ENCODE measurements around the gene PPM1A. TPM values are rescaled to one million over a fixed set of nuclear protein-coding genes. Genes with fewer than 3 reads are reported as not detected.

The PPM1A gene
- polyA plus RNA-seq: 46.5 TPM
- long read RNA-seq, donor 1, full-length matches to known transcripts: 5 of 5 reads
- long read RNA-seq, donor 1, partial matches to known transcripts: 0 of 5 reads
- long read RNA-seq, donor 1, other reads (novel, unspliced or antisense): 0 of 5 reads
- long read RNA-seq, donor 2, full-length matches to known transcripts: 10 of 10 reads
- long read RNA-seq, donor 2, partial matches to known transcripts: 0 of 10 reads
- long read RNA-seq, donor 2, other reads (novel, unspliced or antisense): 0 of 10 reads
- long read RNA-seq, donor 3: 0 reads
- long read RNA-seq, donor 4, full-length matches to known transcripts: 2 of 2 reads
- long read RNA-seq, donor 4, partial matches to known transcripts: 0 of 2 reads
- long read RNA-seq, donor 4, other reads (novel, unspliced or antisense): 0 of 2 reads
- long read RNA-seq, donor 5, full-length matches to known transcripts: 2 of 2 reads
- long read RNA-seq, donor 5, partial matches to known transcripts: 0 of 2 reads
- long read RNA-seq, donor 5, other reads (novel, unspliced or antisense): 0 of 2 reads
- long read RNA-seq, donor 6, full-length matches to known transcripts: 5 of 5 reads
- long read RNA-seq, donor 6, partial matches to known transcripts: 0 of 5 reads
- long read RNA-seq, donor 6, other reads (novel, unspliced or antisense): 0 of 5 reads
- long read RNA-seq, donor 7, full-length matches to known transcripts: 5 of 5 reads
- long read RNA-seq, donor 7, partial matches to known transcripts: 0 of 5 reads
- long read RNA-seq, donor 7, other reads (novel, unspliced or antisense): 0 of 5 reads
- long read RNA-seq, donor 8, full-length matches to known transcripts: 7 of 18 reads
- long read RNA-seq, donor 8, partial matches to known transcripts: 11 of 18 reads
- long read RNA-seq, donor 8, other reads (novel, unspliced or antisense): 0 of 18 reads
- long read RNA-seq, donor 9, full-length matches to known transcripts: 6 of 6 reads
- long read RNA-seq, donor 9, partial matches to known transcripts: 0 of 6 reads
- long read RNA-seq, donor 9, other reads (novel, unspliced or antisense): 0 of 6 reads
- long read RNA-seq, donor 10, full-length matches to known transcripts: 11 of 16 reads
- long read RNA-seq, donor 10, partial matches to known transcripts: 5 of 16 reads
- long read RNA-seq, donor 10, other reads (novel, unspliced or antisense): 0 of 16 reads
- long read RNA-seq, donor 11, full-length matches to known transcripts: 4 of 4 reads
- long read RNA-seq, donor 11, partial matches to known transcripts: 0 of 4 reads
- long read RNA-seq, donor 11, other reads (novel, unspliced or antisense): 0 of 4 reads

DNA sequence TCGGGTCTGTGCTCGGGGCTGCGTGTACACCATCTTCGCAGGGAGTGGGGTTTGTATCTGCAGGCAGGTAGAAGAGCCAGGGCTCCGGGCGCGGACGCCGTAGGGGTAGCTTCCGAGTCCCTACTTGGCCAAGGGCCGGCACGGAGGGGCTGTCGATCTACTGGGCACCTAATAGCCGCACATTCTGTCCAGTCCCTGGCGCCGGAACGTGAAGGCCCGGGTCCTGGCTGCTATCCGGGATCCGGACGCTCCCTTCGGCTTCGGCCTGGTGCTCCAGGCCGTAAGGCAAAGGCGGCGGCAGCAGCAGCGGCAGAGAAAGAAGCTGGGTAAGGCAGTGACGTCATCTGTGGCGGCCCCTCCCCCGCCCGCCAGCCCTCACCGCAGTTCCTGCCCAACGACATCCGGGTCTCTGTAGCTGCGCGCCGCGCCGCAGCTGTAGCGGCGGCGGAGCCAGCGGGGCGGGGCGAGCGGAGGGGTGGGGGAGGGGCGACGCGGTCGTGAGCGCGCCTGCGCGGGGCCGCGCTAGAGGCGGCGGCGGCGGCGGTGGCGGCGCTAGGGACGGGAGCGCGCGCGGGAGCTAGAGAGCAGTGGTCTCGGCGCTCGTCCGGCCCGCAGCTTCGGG is at the start of gene PPM1A:
Gene PPM1A (plus strand): TSS at position 525 of the 622 bp plus-strand sequence. CDS start 33,483 bp downstream, outside the sequence.
- H3K36me3 ChIP-seq (ENCODE audit: control insufficient read depth, insufficient read depth, low read length): no peaks in the 10 kb centered on the region
- peaks cover 13% of the 10 kb centered on the region for H3K4me1 ChIP-seq (ENCODE audit: control insufficient read depth, insufficient read depth, low read length)
- H3K4me3 ChIP-seq (ENCODE audit: low read length): peak within 1 kb of the TSS; percentile 80
- DNase-seq: peak; percentile 97
- H3K27ac ChIP-seq (ENCODE audit: low read length): peak within 1 kb of the TSS; percentile 96
- 0% methylated on average over 2 of the region's 74 CpGs for WGBS (ENCODE audit: insufficient coverage, low lambda C conversion rate)
- H3K9me3 ChIP-seq (ENCODE audit: control insufficient read depth, low read depth, low read length): no peaks in the 10 kb centered on the region
- no peaks in the 10 kb centered on the region for H3K27me3 ChIP-seq (ENCODE audit: control insufficient read depth, insufficient read depth, low read length)

GRCh38 chr14:60199321-60199720 is 49.7 kb upstream of the PPM1A start:
- no peak overlapping the region for H3K27ac ChIP-seq (ENCODE audit: low read length)
- H3K4me1 ChIP-seq (ENCODE audit: control insufficient read depth, insufficient read depth, low read length): no peaks in the 10 kb centered on the region
- no peaks in the 10 kb centered on the region for H3K27me3 ChIP-seq (ENCODE audit: control insufficient read depth, insufficient read depth, low read length)
- H3K4me3 ChIP-seq (ENCODE audit: low read length): no peak overlapping the region
- no peaks in the 10 kb centered on the region for H3K9me3 ChIP-seq (ENCODE audit: control insufficient read depth, low read depth, low read length)
- no peaks in the 10 kb centered on the region for H3K36me3 ChIP-seq (ENCODE audit: control insufficient read depth, insufficient read depth, low read length)
- DNase-seq: no peak

DNA sequence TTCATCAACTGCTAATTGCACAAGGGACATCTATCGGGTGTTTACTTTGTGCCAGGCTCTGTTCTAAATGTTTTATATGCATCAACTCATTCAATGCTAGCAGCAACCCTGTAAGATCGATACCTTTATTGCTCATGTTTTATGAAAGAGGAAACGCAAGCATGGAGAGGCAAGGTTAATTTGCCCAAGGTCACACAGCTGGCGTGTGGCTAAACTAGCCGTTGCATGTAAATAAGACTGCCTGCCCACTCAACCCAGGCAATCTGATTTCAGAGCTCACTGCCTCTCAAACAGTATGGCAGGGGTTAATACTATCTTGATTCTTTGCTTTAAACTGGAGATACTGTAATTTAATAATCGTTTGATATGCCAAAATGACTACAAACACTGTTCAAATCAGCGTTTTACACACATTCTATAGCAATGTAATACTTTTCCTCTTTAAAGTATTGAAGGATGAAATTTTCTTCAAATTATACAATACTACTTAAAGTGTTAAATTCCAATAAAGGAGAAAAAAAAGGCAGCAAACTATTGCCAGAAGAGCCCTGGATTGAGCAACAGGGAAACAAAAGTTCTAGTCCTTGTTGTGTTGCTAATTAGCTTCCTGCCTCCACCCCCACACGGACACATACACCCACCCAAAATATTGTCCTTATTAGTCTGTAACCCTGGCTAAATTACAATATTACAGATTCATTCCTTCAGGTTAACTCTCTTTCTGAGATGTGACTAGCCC is 44.7 kb upstream of the PPM1A start:
- Histone ChIP-seq H3K27ac (ENCODE audit: low read length) (no peak overlapping the region), H3K27me3 (ENCODE audit: control insufficient read depth, insufficient read depth, low read length) (peaks cover 3% of the 10 kb centered on the region), H3K36me3 (ENCODE audit: control insufficient read depth, insufficient read depth, low read length) (no peaks in the 10 kb centered on the region), H3K4me3 (ENCODE audit: low read length) (no peak overlapping the region), H3K9me3 (ENCODE audit: control insufficient read depth, low read depth, low read length) (no peaks in the 10 kb centered on the region), H3K4me1 (ENCODE audit: control insufficient read depth, insufficient read depth, low read length) (no peaks in the 10 kb centered on the region)
- no peak for DNase-seq
- 58% methylated on average over 4 of the region's 8 CpGs for WGBS (ENCODE audit: insufficient coverage, low lambda C conversion rate)

- WGBS (ENCODE audit: insufficient coverage, low lambda C conversion rate): no CpG with 5 or more reads among the region's 6 CpGs
- no peaks in the 10 kb centered on the region for H3K36me3 ChIP-seq (ENCODE audit: control insufficient read depth, insufficient read depth, low read length)
- H3K4me1 ChIP-seq (ENCODE audit: control insufficient read depth, insufficient read depth, low read length): no peaks in the 10 kb centered on the region
- DNase-seq: no peak
- H3K4me3 ChIP-seq (ENCODE audit: low read length): no peak overlapping the region
- H3K27ac ChIP-seq (ENCODE audit: low read length): no peak overlapping the region
- no peaks in the 10 kb centered on the region for H3K9me3 ChIP-seq (ENCODE audit: control insufficient read depth, low read depth, low read length)
- peaks cover 3% of the 10 kb centered on the region for H3K27me3 ChIP-seq (ENCODE audit: control insufficient read depth, insufficient read depth, low read length)
These were observed 43.9 kb upstream of the PPM1A start for GRCh38 chr14:60204843-60205774.

DNA sequence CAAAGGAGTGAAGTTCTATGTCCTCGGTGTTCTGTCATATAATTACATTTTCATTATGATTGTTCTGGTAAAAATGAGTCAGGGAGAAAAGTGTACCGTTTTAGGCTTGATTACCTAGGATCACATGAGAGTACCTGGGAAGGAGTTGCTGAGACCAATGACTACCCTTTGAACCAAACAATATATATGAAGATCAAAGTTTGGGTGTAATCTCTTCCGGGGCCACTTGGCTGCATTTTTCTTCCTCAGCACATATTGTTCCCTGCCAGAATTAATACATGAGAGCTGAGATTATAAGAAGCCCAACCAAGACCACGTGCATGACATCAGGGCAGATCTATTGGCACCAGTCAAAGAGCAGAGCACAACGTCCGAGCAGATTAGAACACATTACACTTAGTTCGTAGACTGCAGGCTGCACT is 42.8 kb upstream of the PPM1A start:
- 85% methylated on average over 5 of the region's 7 CpGs for WGBS (ENCODE audit: insufficient coverage, low lambda C conversion rate)
- Histone ChIP-seq H3K9me3 (ENCODE audit: control insufficient read depth, low read depth, low read length) (no peaks in the 10 kb centered on the region), H3K36me3 (ENCODE audit: control insufficient read depth, insufficient read depth, low read length) (no peaks in the 10 kb centered on the region)

GRCh38 chr14:60206837-60207533 is 42.0 kb upstream of the PPM1A start:
- no peak for DNase-seq
- no peak overlapping the region for H3K27ac ChIP-seq (ENCODE audit: low read length)
- no peaks in the 10 kb centered on the region for H3K4me1 ChIP-seq (ENCODE audit: control insufficient read depth, insufficient read depth, low read length)
- peaks cover 5% of the 10 kb centered on the region for H3K27me3 ChIP-seq (ENCODE audit: control insufficient read depth, insufficient read depth, low read length)
- no peak overlapping the region for H3K4me3 ChIP-seq (ENCODE audit: low read length)
- 100% methylated on average over 2 of the region's 6 CpGs for WGBS (ENCODE audit: insufficient coverage, low lambda C conversion rate)
- no peaks in the 10 kb centered on the region for H3K9me3 ChIP-seq (ENCODE audit: control insufficient read depth, low read depth, low read length)
- no peaks in the 10 kb centered on the region for H3K36me3 ChIP-seq (ENCODE audit: control insufficient read depth, insufficient read depth, low read length)

More for the DNA sequence above, 42.8 kb upstream of the PPM1A start:
- peaks cover 5% of the 10 kb centered on the region for H3K27me3 ChIP-seq (ENCODE audit: control insufficient read depth, insufficient read depth, low read length)
- H3K4me3 ChIP-seq (ENCODE audit: low read length): no peak overlapping the region
- DNase-seq: no peak
- no peak overlapping the region for H3K27ac ChIP-seq (ENCODE audit: low read length)
- H3K4me1 ChIP-seq (ENCODE audit: control insufficient read depth, insufficient read depth, low read length): no peaks in the 10 kb centered on the region

- H3K4me3 ChIP-seq (ENCODE audit: low read length): no peak overlapping the region
- no peak overlapping the region for H3K27ac ChIP-seq (ENCODE audit: low read length)
- H3K9me3 ChIP-seq (ENCODE audit: control insufficient read depth, low read depth, low read length): no peaks in the 10 kb centered on the region
- H3K36me3 ChIP-seq (ENCODE audit: control insufficient read depth, insufficient read depth, low read length): no peaks in the 10 kb centered on the region
- DNase-seq: no peak
- H3K27me3 ChIP-seq (ENCODE audit: control insufficient read depth, insufficient read depth, low read length): peaks cover 5% of the 10 kb centered on the region
- H3K4me1 ChIP-seq (ENCODE audit: control insufficient read depth, insufficient read depth, low read length): no peaks in the 10 kb centered on the region
- WGBS (ENCODE audit: insufficient coverage, low lambda C conversion rate): no CpG with 5 or more reads among the region's 1 CpG
These were observed 38.3 kb upstream of the PPM1A start for GRCh38 chr14:60210703-60211102.

- no peaks in the 10 kb centered on the region for H3K9me3 ChIP-seq (ENCODE audit: control insufficient read depth, low read depth, low read length)
- WGBS (ENCODE audit: insufficient coverage, low lambda C conversion rate): 100% methylated on average over 1 of the region's 3 CpGs
- no peak overlapping the region for H3K27ac ChIP-seq (ENCODE audit: low read length)
- no peaks in the 10 kb centered on the region for H3K4me1 ChIP-seq (ENCODE audit: control insufficient read depth, insufficient read depth, low read length)
- H3K4me3 ChIP-seq (ENCODE audit: low read length): no peak overlapping the region
- no peaks in the 10 kb centered on the region for H3K36me3 ChIP-seq (ENCODE audit: control insufficient read depth, insufficient read depth, low read length)
- peaks cover 5% of the 10 kb centered on the region for H3K27me3 ChIP-seq (ENCODE audit: control insufficient read depth, insufficient read depth, low read length)
- DNase-seq: no peak
These were observed 37.9 kb upstream of the PPM1A start for GRCh38 chr14:60211153-60211552.

Data from large intestine (tissue), 12 donors.